Liver (tissue), 9 donors: Measurements from ENCODE around the gene DNAJC9. TPM values are rescaled to one million over a fixed set of nuclear protein-coding genes. Genes with fewer than 3 reads are reported as not detected.
A peak's percentile ranks its signal among the peaks of the same experiment; 100 is the strongest.

Source experiments
- DNase-seq: peaks from one replicate; pipeline ENCODE4 v3.0.0-alpha.2; 2017; ENCODE audit warnings: low spot score
- H3K27ac ChIP-seq, 2 donors: one replicate each; pipeline ENCODE4 v1.7.0; 2013; ENCODE audit warnings: inconsistent platforms in 2 of 2, low read length in 2 of 2, control low read depth in 1 of 2, low read depth in 1 of 2, mild to moderate bottlenecking in 1 of 2
- H3K27me3 ChIP-seq, 4 donors: one replicate each; pipeline versions ENCODE4 v1.6.1 to v1.7.0; 2013; ENCODE audit warnings: low read length in 3 of 4, inconsistent platforms in 1 of 4, mild to moderate bottlenecking in 1 of 4, moderate library complexity in 1 of 4; ENCODE audit not compliant: control insufficient read depth in 4 of 4, insufficient read depth in 4 of 4
- H3K36me3 ChIP-seq, 4 donors: one replicate each; pipeline versions ENCODE4 v1.6.1 to v1.7.0; 2013; ENCODE audit warnings: low read length in 3 of 4, mild to moderate bottlenecking in 3 of 4, low read depth in 1 of 4, moderate library complexity in 1 of 4; ENCODE audit not compliant: control insufficient read depth in 4 of 4, insufficient read depth in 3 of 4
- H3K4me1 ChIP-seq, 4 donors: one replicate each; pipeline versions ENCODE4 v1.6.1 to v1.7.0; 2013; ENCODE audit warnings: low read length in 3 of 4, mild to moderate bottlenecking in 3 of 4, moderate library complexity in 1 of 4; ENCODE audit not compliant: control insufficient read depth in 4 of 4, insufficient read depth in 4 of 4
- H3K4me3 ChIP-seq, 3 donors: one replicate each; pipeline versions ENCODE4 v1.6.1 to v1.7.0; 2013; ENCODE audit warnings: low read length in 3 of 3, control low read depth in 1 of 3, low read depth in 1 of 3, mild to moderate bottlenecking in 1 of 3
- H3K9ac ChIP-seq, 2 donors: one replicate each; pipeline ENCODE4 v1.7.0; 2013; ENCODE audit warnings: low read length in 2 of 2, mild to moderate bottlenecking in 2 of 2, moderate library complexity in 2 of 2, control low read depth in 1 of 2, low read depth in 1 of 2
- H3K9me3 ChIP-seq, 4 donors: one replicate each; pipeline versions ENCODE4 v1.6.1 to v1.7.0; 2013; ENCODE audit warnings: low read length in 3 of 4; ENCODE audit not compliant: control insufficient read depth in 4 of 4
- EGR1 ChIP-seq, 2 donors: IDR thresholded peaks; 2 replicates each; pipeline ENCODE4 v1.6.1; 2016 to 2018; ENCODE audit warnings: antibody characterized with exemption in 2 of 2, low read depth in 2 of 2
- FOXA1 ChIP-seq: IDR thresholded peaks from 2 replicates; pipeline ENCODE4 v1.6.1; 2016; ENCODE audit warnings: antibody characterized with exemption
- GABPA ChIP-seq, 2 donors: IDR thresholded peaks in 1 of 2; conservative IDR thresholded peaks in 1 of 2; 2 replicates each; pipeline ENCODE4 v1.6.1; 2016; ENCODE audit warnings: antibody characterized with exemption in 2 of 2, mild to moderate bottlenecking in 1 of 2, moderate library complexity in 1 of 2
- HNF4A ChIP-seq, 2 donors: conservative IDR thresholded peaks; 2 replicates each; pipeline ENCODE4 v1.6.1; 2016; ENCODE audit warnings: antibody characterized with exemption in 2 of 2, mild to moderate bottlenecking in 2 of 2
- HNF4G ChIP-seq: IDR thresholded peaks from 2 replicates; pipeline ENCODE4 v1.6.1; 2016; ENCODE audit warnings: antibody characterized with exemption
- MAX ChIP-seq: IDR thresholded peaks from 2 replicates; pipeline ENCODE4 v1.6.1; 2016; ENCODE audit warnings: antibody characterized with exemption
- NR2F2 ChIP-seq: IDR thresholded peaks from 2 replicates; pipeline ENCODE4 v1.6.1; 2016; ENCODE audit warnings: antibody characterized with exemption
- SP1 ChIP-seq: IDR thresholded peaks from 2 replicates; pipeline ENCODE4 v1.6.1; 2018; ENCODE audit warnings: antibody characterized with exemption, mild to moderate bottlenecking
- TAF1 ChIP-seq: conservative IDR thresholded peaks from 2 replicates; pipeline ENCODE4 v1.6.1; 2016; ENCODE audit warnings: antibody characterized with exemption, mild to moderate bottlenecking
- YY1 ChIP-seq: IDR thresholded peaks from 2 replicates; pipeline ENCODE4 v1.6.1; 2016; ENCODE audit warnings: antibody characterized with exemption, mild to moderate bottlenecking
- WGBS: extraction: QIAGEN DNeasy Blood & Tissue Kit; methylation state at CpG from one replicate; pipeline ENCODE4 v1.1.7; 2013; 5-methylcytosine and 5-hydroxymethylcytosine counted together
- polyA plus RNA-seq, 2 donors: library from polyadenylated mRNA; stranded (reverse) in 1 of 2; unstranded in 1 of 2; fragments of 200-250 nt in 1 of 2; fragments of >200 nt in 1 of 2; fragmentation: Nextera tagmentation in 1 of 2; extraction: Ambion mirVana in 1 of 2; gene quantifications; one replicate each; pipeline versions ENCODE4 v1.2.1 to v1.2.3, GENCODE V29; 2013 to 2015
- total RNA-seq, 2 donors: library from RNA; depleted of rRNA; stranded (reverse); fragments of >200 nt; gene quantifications; one replicate each; pipeline ENCODE4 v1.2.3, GENCODE V29; 2014
- TF ChIP-seq, protein P1 (sequence below): IDR thresholded peaks from 2 replicates; pipeline ENCODE4 v1.6.1; 2016; ENCODE audit warnings: antibody characterized with exemption
- TF ChIP-seq, protein P2 (sequence below): IDR thresholded peaks from 2 replicates; pipeline ENCODE4 v1.6.1; 2016; ENCODE audit warnings: antibody characterized with exemption
- TF ChIP-seq, protein P3 (sequence below): IDR thresholded peaks from 2 replicates; pipeline ENCODE4 v1.6.1; 2016; ENCODE audit warnings: antibody characterized with exemption, mild to moderate bottlenecking
- donor health status: healthy.
- donor health status: healthy.
- donor health status: healthy.
- donor health status: healthy.
- donor health status: healthy.

Gene DNAJC9
- total and polyA plus RNA-seq, 4 donors = 4.1 to 45.5 (median 9.9) TPM

GRCh38 chr10:73220989-73221388 is 26.1 kb downstream of the DNAJC9 start:
- no peak for TF ChIP-seq MAX
- no peak for TF ChIP-seq NR2F2
- TF ChIP-seq, protein P1, sequence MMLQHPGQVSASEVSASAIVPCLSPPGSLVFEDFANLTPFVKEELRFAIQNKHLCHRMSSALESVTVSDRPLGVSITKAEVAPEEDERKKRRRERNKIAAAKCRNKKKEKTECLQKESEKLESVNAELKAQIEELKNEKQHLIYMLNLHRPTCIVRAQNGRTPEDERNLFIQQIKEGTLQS = no peak
- TF ChIP-seq HNF4A (conservative IDR thresholded peaks at IDR 0.05) = no peak
- TF ChIP-seq, protein P2, sequence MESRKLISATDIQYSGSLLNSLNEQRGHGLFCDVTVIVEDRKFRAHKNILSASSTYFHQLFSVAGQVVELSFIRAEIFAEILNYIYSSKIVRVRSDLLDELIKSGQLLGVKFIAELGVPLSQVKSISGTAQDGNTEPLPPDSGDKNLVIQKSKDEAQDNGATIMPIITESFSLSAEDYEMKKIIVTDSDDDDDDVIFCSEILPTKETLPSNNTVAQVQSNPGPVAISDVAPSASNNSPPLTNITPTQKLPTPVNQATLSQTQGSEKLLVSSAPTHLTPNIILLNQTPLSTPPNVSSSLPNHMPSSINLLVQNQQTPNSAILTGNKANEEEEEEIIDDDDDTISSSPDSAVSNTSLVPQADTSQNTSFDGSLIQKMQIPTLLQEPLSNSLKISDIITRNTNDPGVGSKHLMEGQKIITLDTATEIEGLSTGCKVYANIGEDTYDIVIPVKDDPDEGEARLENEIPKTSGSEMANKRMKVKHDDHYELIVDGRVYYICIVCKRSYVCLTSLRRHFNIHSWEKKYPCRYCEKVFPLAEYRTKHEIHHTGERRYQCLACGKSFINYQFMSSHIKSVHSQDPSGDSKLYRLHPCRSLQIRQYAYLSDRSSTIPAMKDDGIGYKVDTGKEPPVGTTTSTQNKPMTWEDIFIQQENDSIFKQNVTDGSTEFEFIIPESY = no peak
- no peak for TF ChIP-seq FOXA1
- TF ChIP-seq HNF4G = no peak
- TF ChIP-seq, protein P3, sequence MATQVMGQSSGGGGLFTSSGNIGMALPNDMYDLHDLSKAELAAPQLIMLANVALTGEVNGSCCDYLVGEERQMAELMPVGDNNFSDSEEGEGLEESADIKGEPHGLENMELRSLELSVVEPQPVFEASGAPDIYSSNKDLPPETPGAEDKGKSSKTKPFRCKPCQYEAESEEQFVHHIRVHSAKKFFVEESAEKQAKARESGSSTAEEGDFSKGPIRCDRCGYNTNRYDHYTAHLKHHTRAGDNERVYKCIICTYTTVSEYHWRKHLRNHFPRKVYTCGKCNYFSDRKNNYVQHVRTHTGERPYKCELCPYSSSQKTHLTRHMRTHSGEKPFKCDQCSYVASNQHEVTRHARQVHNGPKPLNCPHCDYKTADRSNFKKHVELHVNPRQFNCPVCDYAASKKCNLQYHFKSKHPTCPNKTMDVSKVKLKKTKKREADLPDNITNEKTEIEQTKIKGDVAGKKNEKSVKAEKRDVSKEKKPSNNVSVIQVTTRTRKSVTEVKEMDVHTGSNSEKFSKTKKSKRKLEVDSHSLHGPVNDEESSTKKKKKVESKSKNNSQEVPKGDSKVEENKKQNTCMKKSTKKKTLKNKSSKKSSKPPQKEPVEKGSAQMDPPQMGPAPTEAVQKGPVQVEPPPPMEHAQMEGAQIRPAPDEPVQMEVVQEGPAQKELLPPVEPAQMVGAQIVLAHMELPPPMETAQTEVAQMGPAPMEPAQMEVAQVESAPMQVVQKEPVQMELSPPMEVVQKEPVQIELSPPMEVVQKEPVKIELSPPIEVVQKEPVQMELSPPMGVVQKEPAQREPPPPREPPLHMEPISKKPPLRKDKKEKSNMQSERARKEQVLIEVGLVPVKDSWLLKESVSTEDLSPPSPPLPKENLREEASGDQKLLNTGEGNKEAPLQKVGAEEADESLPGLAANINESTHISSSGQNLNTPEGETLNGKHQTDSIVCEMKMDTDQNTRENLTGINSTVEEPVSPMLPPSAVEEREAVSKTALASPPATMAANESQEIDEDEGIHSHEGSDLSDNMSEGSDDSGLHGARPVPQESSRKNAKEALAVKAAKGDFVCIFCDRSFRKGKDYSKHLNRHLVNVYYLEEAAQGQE = no peak
- no peak for TF ChIP-seq GABPA (IDR thresholded peaks at IDR 0.05 in 1 of 2, conservative IDR thresholded peaks at IDR 0.05 in 1 of 2)
- TF ChIP-seq YY1 = no peak
- TF ChIP-seq EGR1 (IDR thresholded peaks at IDR 0.05; ENCODE audit: low read depth in 2 of 2) = no peak
- no peaks in the 10 kb centered on the region for H3K9me3 ChIP-seq
- DNase-seq = no peak
- no peak overlapping the region for H3K27ac ChIP-seq
- 98% methylated on average over 1 of the region's 1 CpG for WGBS
- H3K4me1 ChIP-seq = peaks cover 0 to 7% (median 3%) of the 10 kb centered on the region in 4 donors
- H3K27me3 ChIP-seq = no peaks in the 10 kb centered on the region
- no peak overlapping the region for H3K9ac ChIP-seq
- peaks cover 0 to 16% (median 10%) of the 10 kb centered on the region in 4 donors for H3K36me3 ChIP-seq
- H3K4me3 ChIP-seq = no peak overlapping the region

DNA sequence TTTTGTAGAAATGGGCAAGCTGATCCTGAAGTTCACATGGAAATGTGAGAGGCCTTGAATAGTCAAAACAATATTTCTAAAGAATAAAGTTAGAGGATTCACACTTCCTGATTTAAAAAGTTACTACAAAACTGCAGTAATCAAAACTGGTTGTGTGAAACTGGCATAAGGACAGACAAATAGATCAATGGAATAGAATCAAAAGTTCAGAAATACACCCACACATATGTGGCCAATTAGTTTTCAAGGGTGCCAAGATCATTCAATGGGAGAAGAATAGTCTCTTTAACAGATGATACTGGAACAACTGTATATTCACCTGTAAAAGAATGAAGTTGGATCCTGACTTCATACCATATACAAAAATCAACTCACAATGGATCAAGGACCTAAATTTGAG is 27.7 kb downstream of the DNAJC9 start:
- DNase-seq = no peak
- Histone ChIP-seq H3K4me1 (peaks cover 0 to 7% (median 3%) of the 10 kb centered on the region in 4 donors), H3K27me3 (no peaks in the 10 kb centered on the region), H3K36me3 (peaks cover 0 to 16% (median 10%) of the 10 kb centered on the region in 4 donors), H3K4me3 (no peak overlapping the region), H3K9ac (peak overlapping the region in 1 of 2 donors; percentile 66), H3K27ac (no peak overlapping the region), H3K9me3 (no peaks in the 10 kb centered on the region)
- TF ChIP-seq, protein P3 = no peak
- TF ChIP-seq EGR1 (IDR thresholded peaks at IDR 0.05; ENCODE audit: low read depth in 2 of 2) = peak in 1 of 2 donors; percentile 21
- TF ChIP-seq HNF4A (conservative IDR thresholded peaks at IDR 0.05) = peak in 1 of 2 donors; percentile 30
- no peak for TF ChIP-seq SP1
- no peak for TF ChIP-seq MAX
- no peak for TF ChIP-seq HNF4G
- no peak for TF ChIP-seq TAF1
